Sciatic nerve (tissue), 2 donors: Measurements from ENCODE around the gene VTI1A. TPM values are rescaled to one million over a fixed set of nuclear protein-coding genes. Genes with fewer than 3 reads are reported as not detected.
"Not testable (repeated sequence)": the region's sequence is repeated elsewhere in the genome, so short reads cannot be mapped to it uniquely, and the experiment has no call there.

Experiments used
- ATAC-seq: fragments of 200-7000 bp; cut with Tn5 transposase; one replicate; pipeline ENCODE4 v1.9.1; 2020; ENCODE audit warnings: mild to moderate bottlenecking, moderate library complexity
- DNase-seq: peaks from one replicate; pipeline ENCODE4 v3.0.0-alpha.2; 2020; ENCODE audit warnings: low spot score
- intact Hi-C: fragments of 100-400 bp; cut with DNase I; formaldehyde crosslinking; loops from one replicate; pipeline ENCODE4 v1.14.2; 2022
- total RNA-seq: library from RNA; stranded (reverse); fragmentation: NEBNext Ultra II Directional; extraction: Animal tissue kit (Norgen Biotek cat#: 25700); gene quantifications from one replicate; pipeline ENCODE4 v1.2.1, GENCODE V29; 2021
- donor health status: DM: no; HTN: no; CAD: no.
- donor health status: DM: no; HTN: no; CAD: no.

The VTI1A gene
- total RNA-seq, 1 donor from 2014 or later: 44.0 TPM

GRCh38 chr10:112562809-112563663 is 116.0 kb downstream of the VTI1A start:
- DNase-seq (no peak), ATAC-seq (no peak)
- intact Hi-C loops: no loop called here

GRCh38 chr10:112564337-112564736 is 117.3 kb downstream of the VTI1A start:
- ATAC-seq (no peak), DNase-seq (no peak)
- intact Hi-C loops: no loop called here

- DNase-seq (no peak), ATAC-seq (peak; percentile 70)
- intact Hi-C loops: no loop called here
These were observed 118.5 kb downstream of the VTI1A start for GRCh38 chr10:112565434-112566053.

DNA sequence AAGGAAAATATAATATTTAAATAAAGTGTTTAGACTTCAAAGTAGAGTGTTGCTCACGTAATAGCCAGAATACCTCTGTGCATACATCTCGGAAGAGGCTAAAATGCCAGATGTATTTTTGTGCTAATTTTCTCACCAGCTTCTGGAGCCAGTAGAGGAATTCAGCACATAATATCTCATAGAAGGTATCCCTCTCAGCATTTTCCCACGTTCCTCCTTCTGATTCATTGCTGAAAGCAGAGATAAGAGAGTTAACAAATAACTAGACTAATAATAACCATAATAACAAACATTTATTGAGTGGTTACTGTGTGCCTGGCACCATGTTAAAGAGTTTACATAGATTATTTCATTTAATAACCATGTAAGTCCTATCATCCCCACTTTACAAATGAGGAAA is 123.6 kb downstream of the VTI1A start:
- ATAC-seq (no peak), DNase-seq (no peak)
- intact Hi-C loops: no loop called here

GRCh38 chr10:112579578-112579977 is 132.6 kb downstream of the VTI1A start:
- ATAC-seq: no peak
- no peak for DNase-seq
- intact Hi-C loops: no loop called here

GRCh38 chr10:112580267-112580666 is 133.3 kb downstream of the VTI1A start:
- intact Hi-C loops: no loop called here
- DNase-seq: no peak

GRCh38 chr10:112581921-112582320 is 134.9 kb downstream of the VTI1A start:
- no peak for DNase-seq
- no peak for ATAC-seq
- intact Hi-C loops: no loop called here

More at GRCh38 chr10:112580267-112580666, 133.3 kb downstream of the VTI1A start:
- ATAC-seq: no peak

DNA sequence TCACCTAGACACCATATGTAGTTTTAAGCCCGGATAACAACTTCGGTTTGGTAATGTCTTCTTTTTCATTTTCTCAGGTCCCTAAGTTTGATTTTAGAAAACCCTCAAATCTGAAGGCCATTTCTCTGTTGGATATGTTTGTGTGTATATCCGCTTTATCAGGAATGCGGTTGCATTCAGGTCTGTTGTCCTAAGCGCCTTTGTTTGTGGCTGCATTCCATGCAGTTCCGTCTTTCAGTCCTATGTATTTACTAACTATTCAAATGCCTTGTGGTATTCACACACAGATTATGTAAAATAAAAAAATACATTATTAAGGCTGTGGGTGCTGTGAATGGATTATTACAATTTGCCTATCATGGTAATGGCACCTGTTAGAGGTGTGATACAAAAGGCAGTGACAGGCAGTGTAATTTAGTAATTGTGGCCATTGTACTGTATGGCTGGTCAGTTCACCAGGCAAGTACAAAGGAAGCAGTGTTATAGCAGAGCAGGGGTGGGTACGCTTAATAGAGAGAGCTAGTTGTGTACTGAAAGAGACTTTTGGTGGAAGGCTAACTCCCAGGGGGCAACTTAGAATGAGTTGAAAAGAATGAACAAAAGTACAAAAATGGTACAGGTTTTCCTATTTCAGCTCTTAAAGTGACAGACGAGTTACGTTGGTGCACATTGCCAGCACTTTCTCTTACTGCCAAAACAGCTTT is 136.4 kb downstream of the VTI1A start:
- ATAC-seq (peak; percentile 66), DNase-seq (no peak)
- intact Hi-C loops: no loop called here

DNA sequence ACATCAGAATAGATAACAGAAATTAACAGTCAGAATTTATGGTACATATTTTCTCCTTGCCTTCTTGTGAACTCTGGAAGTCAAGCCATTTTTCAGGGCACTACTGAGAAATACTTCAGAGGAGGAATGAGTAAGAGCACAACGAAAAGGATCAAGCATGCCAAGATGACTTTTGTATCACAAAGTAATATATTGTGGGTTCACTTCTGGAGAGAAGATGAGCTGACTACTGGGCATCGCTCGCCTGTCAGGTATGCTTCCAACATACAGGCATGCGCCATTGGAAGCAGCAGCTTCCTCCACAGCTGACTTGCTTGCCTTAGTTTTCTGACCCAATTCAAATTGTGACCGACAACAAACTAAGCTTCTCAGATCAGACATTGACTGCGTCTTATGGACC is 137.3 kb downstream of the VTI1A start:
- DNase-seq: no peak
- no peak for ATAC-seq
- intact Hi-C loops: no loop called here

DNA sequence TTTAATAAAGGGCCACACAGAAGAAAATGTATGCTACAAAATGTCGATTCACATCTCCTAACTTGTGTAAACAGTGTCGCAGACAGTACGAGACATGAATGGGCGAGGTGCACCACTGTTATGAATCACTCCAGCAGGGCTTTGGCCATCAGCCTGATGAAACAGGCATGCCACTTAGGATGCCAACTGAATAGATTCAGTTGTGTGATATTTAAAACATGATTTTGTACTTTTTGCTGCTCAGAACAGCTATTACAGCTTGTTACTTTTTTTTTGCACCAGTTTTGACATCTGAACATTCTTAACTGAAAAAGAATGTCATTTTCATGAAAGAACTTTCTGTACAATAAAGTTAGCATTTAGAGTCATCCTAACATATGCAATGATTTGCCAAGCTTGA is 138.1 kb downstream of the VTI1A start:
- no peak for DNase-seq
- no peak for ATAC-seq
- intact Hi-C loops: no loop called here

DNA sequence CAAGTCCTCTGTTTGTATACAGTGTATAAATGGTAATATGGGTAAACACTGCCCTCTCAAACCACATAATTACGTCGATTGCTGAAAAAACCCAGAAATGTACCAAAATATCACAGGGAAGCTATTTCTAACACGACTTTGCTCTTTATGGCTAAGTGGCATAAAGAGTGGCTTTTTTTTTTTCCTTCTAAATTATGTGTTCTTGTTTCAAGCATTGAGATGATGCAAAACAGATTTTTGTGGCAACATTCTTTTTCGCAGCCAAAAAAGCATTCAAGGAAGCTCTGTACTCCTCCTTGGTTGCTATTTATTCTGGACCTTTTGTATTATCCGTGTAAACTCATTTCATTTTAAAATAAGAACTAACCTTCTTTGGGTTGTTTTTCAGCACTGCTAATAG is 138.9 kb downstream of the VTI1A start:
- intact Hi-C loops: no loop called here
- DNase-seq: no peak
- ATAC-seq: peak; percentile 63

GRCh38 chr10:112587729-112588128 is 140.7 kb downstream of the VTI1A start:
- intact Hi-C loops: no loop called here
- ATAC-seq: no peak
- DNase-seq: no peak

GRCh38 chr10:112588225-112588990 is 141.4 kb downstream of the VTI1A start:
- ATAC-seq (no peak), DNase-seq (no peak)
- intact Hi-C loops: no loop called here

DNA sequence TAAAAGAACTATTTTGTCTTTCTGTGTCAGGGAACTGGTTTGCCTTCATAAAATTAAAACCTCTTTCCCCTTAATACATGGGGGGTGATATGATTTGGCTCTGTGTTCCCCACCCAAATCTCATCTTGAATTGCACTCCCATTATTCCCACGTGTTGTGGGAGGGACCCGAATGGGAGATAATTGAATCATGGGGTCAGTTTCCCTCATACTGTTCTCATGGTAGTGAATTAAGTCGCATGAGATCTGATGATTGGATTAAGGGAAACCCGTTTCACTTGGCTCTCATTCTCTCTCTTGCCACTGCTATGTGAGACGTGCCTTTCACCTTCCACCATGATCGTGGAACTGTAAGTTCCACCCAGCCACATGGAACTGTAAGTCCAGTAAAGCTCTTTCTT is 142.1 kb downstream of the VTI1A start:
- no peak for ATAC-seq
- intact Hi-C loops: no loop called here
- DNase-seq: no peak

GRCh38 chr10:112590786-112591185 is 143.8 kb downstream of the VTI1A start:
- DNase-seq, intact Hi-C loops, ATAC-seq: not testable (repeated sequence)

GRCh38 chr10:112593023-112593422 is 146.0 kb downstream of the VTI1A start:
- intact Hi-C loops: no loop called here
- DNase-seq (no peak), ATAC-seq (no peak)

DNA sequence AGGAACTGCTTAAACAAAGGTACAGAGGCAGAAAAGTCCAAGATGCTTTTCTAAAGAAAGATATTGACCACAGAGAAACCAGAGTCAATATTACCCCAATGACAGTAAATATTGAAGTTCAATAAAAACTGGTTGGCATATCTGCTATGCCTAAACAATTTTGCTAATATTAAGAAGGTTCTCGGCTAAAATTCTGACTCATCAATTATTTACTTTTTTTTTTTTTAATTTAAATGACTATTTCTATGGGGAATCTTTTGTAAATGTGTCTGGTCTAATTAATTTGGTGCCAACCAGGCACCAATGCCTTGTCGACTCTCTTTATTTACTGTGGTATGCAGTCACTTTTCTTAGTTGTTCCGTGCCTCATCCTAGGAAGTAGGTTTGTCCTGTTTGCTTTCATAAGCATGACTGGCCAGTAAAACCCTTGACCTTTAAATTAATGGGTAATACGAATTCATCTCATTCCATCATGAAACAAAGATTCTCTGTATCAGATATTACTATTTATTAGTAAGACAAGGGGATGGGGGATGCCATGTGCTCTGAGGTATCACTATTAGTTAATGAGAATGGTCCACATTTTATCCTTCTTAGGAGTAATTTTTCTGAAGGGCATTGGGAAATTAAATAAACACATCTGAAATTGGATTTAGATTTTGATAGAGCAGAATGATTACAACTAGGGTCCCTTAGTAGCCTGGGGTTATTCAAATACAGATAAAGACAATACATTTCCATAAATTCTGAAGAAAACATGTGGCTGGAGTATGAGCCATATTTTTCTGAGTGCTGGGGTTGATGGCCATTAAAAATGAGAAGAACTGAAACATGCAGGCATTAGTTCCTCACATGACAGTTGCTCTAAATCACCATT is 154.4 kb downstream of the VTI1A start:
- DNase-seq: no peak
- intact Hi-C loops: no loop called here

DNA sequence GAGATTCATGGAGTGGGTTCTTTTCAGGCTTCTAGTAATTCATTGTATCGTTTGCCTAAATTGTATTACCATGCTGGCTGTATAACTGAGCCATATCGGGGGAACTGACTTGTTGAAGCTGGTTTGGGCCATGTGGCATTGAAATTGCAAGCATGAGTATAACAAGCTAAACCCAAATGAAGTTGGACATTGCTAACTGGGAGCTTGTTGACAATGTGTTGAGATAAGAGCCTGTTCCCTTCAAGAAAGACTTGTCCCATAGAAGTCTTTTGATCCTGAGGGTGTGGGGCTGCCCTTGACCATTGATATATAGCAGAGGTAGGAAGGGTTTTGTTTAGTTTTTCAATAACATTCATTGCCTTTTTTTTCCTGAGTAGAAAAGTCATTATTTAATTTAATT is 156.0 kb downstream of the VTI1A start:
- DNase-seq: no peak
- intact Hi-C loops: no loop called here
- ATAC-seq: no peak

More for the DNA sequence above, 154.4 kb downstream of the VTI1A start:
- no peak for ATAC-seq
